Measurements from ENCODE around the gene SRSF1. TPM values are rescaled to one million over a fixed set of nuclear protein-coding genes. Genes with fewer than 3 reads are reported as not detected.
A peak's percentile ranks its signal among the peaks of the same experiment; 100 is the strongest.

SRSF1 gene, protein sequence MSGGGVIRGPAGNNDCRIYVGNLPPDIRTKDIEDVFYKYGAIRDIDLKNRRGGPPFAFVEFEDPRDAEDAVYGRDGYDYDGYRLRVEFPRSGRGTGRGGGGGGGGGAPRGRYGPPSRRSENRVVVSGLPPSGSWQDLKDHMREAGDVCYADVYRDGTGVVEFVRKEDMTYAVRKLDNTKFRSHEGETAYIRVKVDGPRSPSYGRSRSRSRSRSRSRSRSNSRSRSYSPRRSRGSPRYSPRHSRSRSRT
- total RNA-seq (2022): 232 and 239 TPM in 2 replicates
- Bru-seq, nascent RNA: percentile 99 among the genes with signal in this experiment
- BruChase-seq, experiment 1, labeled RNA remaining after a 6-hour chase: percentile 100 among the genes with signal in this experiment
- BruChase-seq, experiment 2, labeled RNA remaining after a 2-hour chase: percentile 100 among the genes with signal in this experiment
- long read RNA-seq, transcript SRSF1-201 (4 exons, 1,513 nt): major isoform, 97 of 130 reads
- long read RNA-seq, partial matches to known transcripts: 3 of 130 reads
- long read RNA-seq, other reads (novel, unspliced or antisense): 27 of 130 reads

DNA sequence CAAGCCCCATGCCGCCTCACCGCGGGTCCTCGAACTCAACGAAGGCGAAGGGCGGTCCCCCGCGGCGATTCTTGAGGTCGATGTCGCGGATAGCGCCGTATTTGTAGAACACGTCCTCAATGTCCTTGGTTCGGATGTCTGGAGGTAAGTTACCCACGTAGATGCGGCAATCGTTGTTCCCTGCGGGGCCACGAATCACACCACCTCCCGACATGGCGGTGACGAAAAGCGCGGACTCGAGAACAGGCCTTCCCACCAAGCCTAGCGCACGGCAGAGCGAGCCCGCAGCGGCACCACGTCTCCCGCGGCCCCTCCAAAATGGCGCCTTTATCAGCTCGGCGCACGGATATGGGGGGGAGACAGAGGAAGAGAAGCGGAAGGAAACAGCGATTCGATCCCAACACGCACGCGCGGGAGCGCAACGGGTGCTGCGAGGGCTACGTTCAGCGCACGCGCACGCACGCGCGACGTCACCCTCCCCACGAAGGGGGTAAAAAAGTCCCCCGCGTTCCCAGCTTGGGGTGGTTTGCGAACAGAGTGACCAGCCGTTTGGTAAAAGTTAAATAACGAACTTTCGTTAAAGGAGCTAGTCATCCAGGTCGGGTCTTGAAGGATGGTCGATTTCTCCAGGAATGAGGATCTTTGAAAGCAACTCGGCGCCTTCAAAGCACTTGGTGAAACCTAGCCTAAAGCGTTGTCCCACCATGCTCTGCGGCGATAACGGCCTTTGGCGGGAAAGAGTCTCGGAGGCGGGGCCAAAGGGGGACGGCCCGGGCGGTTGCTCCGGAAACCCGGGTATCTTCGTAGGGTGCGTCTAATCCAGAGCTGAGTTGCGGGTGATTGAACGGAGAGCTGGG, at the start of gene SRSF1:
TSS of gene SRSF1 (minus strand) at position 323 of the 857 bp plus-strand sequence. CDS start at position 214, 109 bp downstream.
- no TSS peak for BruUV-seq (replicated peaks)
- CTCF ChIA-PET: interaction anchor here (0.9 to 1.1 kb wide), 2 partner anchors 15 to 158 kb away, joined by 3 read pairs; partner anchors contain the start of gene MRPS23
- TF ChIP-seq, protein P1, sequence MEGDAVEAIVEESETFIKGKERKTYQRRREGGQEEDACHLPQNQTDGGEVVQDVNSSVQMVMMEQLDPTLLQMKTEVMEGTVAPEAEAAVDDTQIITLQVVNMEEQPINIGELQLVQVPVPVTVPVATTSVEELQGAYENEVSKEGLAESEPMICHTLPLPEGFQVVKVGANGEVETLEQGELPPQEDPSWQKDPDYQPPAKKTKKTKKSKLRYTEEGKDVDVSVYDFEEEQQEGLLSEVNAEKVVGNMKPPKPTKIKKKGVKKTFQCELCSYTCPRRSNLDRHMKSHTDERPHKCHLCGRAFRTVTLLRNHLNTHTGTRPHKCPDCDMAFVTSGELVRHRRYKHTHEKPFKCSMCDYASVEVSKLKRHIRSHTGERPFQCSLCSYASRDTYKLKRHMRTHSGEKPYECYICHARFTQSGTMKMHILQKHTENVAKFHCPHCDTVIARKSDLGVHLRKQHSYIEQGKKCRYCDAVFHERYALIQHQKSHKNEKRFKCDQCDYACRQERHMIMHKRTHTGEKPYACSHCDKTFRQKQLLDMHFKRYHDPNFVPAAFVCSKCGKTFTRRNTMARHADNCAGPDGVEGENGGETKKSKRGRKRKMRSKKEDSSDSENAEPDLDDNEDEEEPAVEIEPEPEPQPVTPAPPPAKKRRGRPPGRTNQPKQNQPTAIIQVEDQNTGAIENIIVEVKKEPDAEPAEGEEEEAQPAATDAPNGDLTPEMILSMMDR (IDR thresholded peaks at IDR 0.05; ENCODE audit: unreplicated experiment): no peak
- Mint-ChIP-seq H3K4me3 (ENCODE audit: low read depth, unreplicated experiment) (peak within 1 kb of the TSS; percentile 96), H3K27ac (ENCODE audit: unreplicated experiment) (peak within 1 kb of the TSS; percentile 97), H3K27me3 (ENCODE audit: unreplicated experiment) (peaks cover 1% of the 10 kb centered on the region), H3K9me3 (ENCODE audit: low read depth, unreplicated experiment) (no peaks in the 10 kb centered on the region), H3K36me3 (ENCODE audit: insufficient read depth, unreplicated experiment) (peaks cover 58% of the 10 kb centered on the region), H3K4me1 (ENCODE audit: low read depth, unreplicated experiment) (peaks cover 27% of the 10 kb centered on the region)
- intact Hi-C loops (cut with micrococcal nuclease; ENCODE audit: unreplicated experiment): loop anchor here (2.0 kb wide), 1 partner anchor 78 kb away; no protein-coding TSS in a partner anchor
- DNase-seq: peak; percentile 92

DNA sequence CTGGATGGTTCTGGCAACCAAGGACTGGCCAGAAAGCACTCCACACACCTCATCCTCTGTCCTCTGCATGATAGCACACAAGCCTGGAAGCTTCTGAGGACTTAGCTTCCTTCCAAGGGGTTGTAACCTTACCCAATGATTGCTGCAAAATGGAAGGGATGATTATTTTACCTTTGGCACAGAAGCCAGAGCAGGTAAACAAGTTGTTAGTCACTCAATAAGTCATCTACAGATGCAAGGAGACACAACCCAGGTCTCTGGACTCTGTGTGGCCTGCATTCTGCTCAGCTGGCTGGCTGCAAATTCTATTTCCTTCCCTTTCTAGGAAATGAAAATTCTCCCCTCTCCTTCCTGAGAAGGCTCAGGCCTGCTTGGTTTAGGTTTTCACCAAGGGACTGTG, 49.4 kb upstream of the SRSF1 start:
- Mint-ChIP-seq H3K27ac (ENCODE audit: unreplicated experiment) (no peak overlapping the region), H3K4me1 (ENCODE audit: low read depth, unreplicated experiment) (no peaks in the 10 kb centered on the region), H3K4me3 (ENCODE audit: low read depth, unreplicated experiment) (no peak overlapping the region), H3K27me3 (ENCODE audit: unreplicated experiment) (peaks cover 87% of the 10 kb centered on the region), H3K9me3 (ENCODE audit: low read depth, unreplicated experiment) (no peaks in the 10 kb centered on the region), H3K36me3 (ENCODE audit: insufficient read depth, unreplicated experiment) (no peaks in the 10 kb centered on the region)
- no TSS peak for BruUV-seq (replicated peaks)
- TF ChIP-seq, protein P1 (IDR thresholded peaks at IDR 0.05; ENCODE audit: unreplicated experiment): no peak
- no peak for DNase-seq
- intact Hi-C loops (cut with micrococcal nuclease; ENCODE audit: unreplicated experiment): no loop called here
- CTCF ChIA-PET: no interaction called here

DNA sequence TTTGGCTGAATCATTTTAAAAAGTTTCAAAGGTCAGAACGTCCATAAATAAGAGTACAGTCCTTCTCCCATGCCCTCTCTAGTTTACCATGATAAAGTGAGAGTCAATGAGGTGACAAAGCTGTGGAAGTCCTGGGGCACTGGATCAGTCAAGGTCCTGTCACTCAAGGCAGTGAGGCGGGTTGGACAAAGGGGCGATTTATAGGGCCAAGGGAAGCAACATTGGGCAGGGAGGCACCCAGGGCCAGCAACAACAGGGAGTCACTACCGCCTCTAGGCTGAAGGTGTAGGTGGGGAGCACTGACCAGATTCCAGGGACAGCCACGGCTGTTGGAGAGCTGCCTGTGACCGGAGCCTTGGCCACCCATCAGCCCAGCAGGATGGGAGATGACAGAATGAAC, 47.6 kb upstream of the SRSF1 start:
- H3K27ac Mint-ChIP-seq (ENCODE audit: unreplicated experiment): no peak overlapping the region
- no peak for DNase-seq
- H3K27me3 Mint-ChIP-seq (ENCODE audit: unreplicated experiment): peaks cover 78% of the 10 kb centered on the region
- no peaks in the 10 kb centered on the region for H3K36me3 Mint-ChIP-seq (ENCODE audit: insufficient read depth, unreplicated experiment)
- TF ChIP-seq, protein P1 (IDR thresholded peaks at IDR 0.05; ENCODE audit: unreplicated experiment): no peak
- H3K4me3 Mint-ChIP-seq (ENCODE audit: low read depth, unreplicated experiment): no peak overlapping the region
- intact Hi-C loops (cut with micrococcal nuclease; ENCODE audit: unreplicated experiment): no loop called here
- H3K4me1 Mint-ChIP-seq (ENCODE audit: low read depth, unreplicated experiment): no peaks in the 10 kb centered on the region
- CTCF ChIA-PET: no interaction called here
- no TSS peak for BruUV-seq (replicated peaks)
- no peaks in the 10 kb centered on the region for H3K9me3 Mint-ChIP-seq (ENCODE audit: low read depth, unreplicated experiment)

DNA sequence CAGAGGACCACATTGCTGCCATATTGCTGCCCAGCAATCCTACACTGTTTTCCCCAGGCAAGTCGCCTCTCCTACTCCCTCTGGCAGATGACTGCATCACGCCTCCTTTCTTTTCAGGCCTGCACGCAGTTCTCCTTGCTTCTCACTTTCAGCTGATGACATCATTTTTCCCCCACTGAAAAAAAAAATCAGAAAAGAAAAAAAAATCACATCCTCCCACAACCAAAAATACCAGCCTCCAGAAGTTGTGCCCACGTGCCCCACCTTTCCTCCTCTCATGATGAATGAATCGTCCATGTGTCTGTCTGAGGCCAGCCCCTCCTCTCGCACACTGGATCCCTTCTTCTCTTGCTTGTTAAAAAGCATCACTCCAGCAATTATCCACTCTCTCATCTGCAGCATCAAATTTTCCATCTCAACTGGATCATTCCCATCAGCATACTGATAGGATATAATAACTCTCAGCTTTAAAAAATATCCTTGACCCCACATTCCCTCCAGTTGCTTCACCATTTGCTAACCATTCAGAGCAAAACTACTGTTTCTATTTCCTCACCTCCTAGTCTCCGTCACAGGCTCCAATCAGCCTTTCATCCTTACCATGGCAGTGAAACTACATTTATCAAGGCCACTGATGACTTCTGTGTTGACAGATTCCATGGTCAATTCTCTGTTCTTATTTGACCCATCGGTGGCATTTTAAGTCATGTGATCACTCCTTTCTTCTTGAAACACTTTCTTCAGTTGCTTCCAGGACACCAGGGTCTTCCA, 46.1 kb upstream of the SRSF1 start:
- CTCF ChIA-PET: no interaction called here
- no TSS peak for BruUV-seq (replicated peaks)
- Mint-ChIP-seq H3K4me3 (ENCODE audit: low read depth, unreplicated experiment) (no peak overlapping the region), H3K27ac (ENCODE audit: unreplicated experiment) (no peak overlapping the region), H3K36me3 (ENCODE audit: insufficient read depth, unreplicated experiment) (no peaks in the 10 kb centered on the region), H3K4me1 (ENCODE audit: low read depth, unreplicated experiment) (no peaks in the 10 kb centered on the region), H3K27me3 (ENCODE audit: unreplicated experiment) (peaks cover 68% of the 10 kb centered on the region), H3K9me3 (ENCODE audit: low read depth, unreplicated experiment) (no peaks in the 10 kb centered on the region)
- intact Hi-C loops (cut with micrococcal nuclease; ENCODE audit: unreplicated experiment): no loop called here
- no peak for DNase-seq
- TF ChIP-seq, protein P1 (IDR thresholded peaks at IDR 0.05; ENCODE audit: unreplicated experiment): no peak

All from Calu3 (cell line).